ENCODE measurements around the gene PGRMC2. TPM values are rescaled to one million over a fixed set of nuclear protein-coding genes. Genes with fewer than 3 reads are reported as not detected.
"Not testable (repeated sequence)": the region's sequence is repeated elsewhere in the genome, so short reads cannot be mapped to it uniquely, and the experiment has no call there.

The PGRMC2 gene
- total RNA-seq, 1 experiment from 2014 or later, result 9.7 TPM

- no peak for DNase-seq
- peaks cover 5% of the 10 kb centered on the region for H3K36me3 ChIP-seq (replicated peaks; ENCODE audit: control insufficient read depth, insufficient read depth, low read length)
- no peaks in the 10 kb centered on the region for H3K27me3 ChIP-seq (ENCODE audit: control insufficient read depth, insufficient read depth, low read length)
- H3K4me3 ChIP-seq (ENCODE audit: insufficient read depth, low read depth, low read length), result no peak overlapping the region
Measured at GRCh38 chr4:128267745-128268144, 19.9 kb downstream of the PGRMC2 start.

- not testable (repeated sequence) for DNase-seq; H3K4me3 ChIP-seq (ENCODE audit: insufficient read depth, low read depth, low read length); H3K36me3 ChIP-seq (replicated peaks; ENCODE audit: control insufficient read depth, insufficient read depth, low read length); H3K27me3 ChIP-seq (ENCODE audit: control insufficient read depth, insufficient read depth, low read length)
Measured at GRCh38 chr4:128267171-128267570, 20.4 kb downstream of the PGRMC2 start.

GRCh38 chr4:128265550-128265949 is 22.1 kb downstream of the PGRMC2 start:
- H3K27me3 ChIP-seq (ENCODE audit: control insufficient read depth, insufficient read depth, low read length); H3K36me3 ChIP-seq (replicated peaks; ENCODE audit: control insufficient read depth, insufficient read depth, low read length); DNase-seq; H3K4me3 ChIP-seq (ENCODE audit: insufficient read depth, low read depth, low read length): not testable (repeated sequence)

- not testable (repeated sequence) for H3K4me3 ChIP-seq (ENCODE audit: insufficient read depth, low read depth, low read length); H3K36me3 ChIP-seq (replicated peaks; ENCODE audit: control insufficient read depth, insufficient read depth, low read length); H3K27me3 ChIP-seq (ENCODE audit: control insufficient read depth, insufficient read depth, low read length); DNase-seq
Measured at GRCh38 chr4:128259889-128260288, 27.7 kb downstream of the PGRMC2 start.

GRCh38 chr4:128258166-128258565 is 29.4 kb downstream of the PGRMC2 start:
- H3K36me3 ChIP-seq (replicated peaks; ENCODE audit: control insufficient read depth, insufficient read depth, low read length); DNase-seq; H3K27me3 ChIP-seq (ENCODE audit: control insufficient read depth, insufficient read depth, low read length); H3K4me3 ChIP-seq (ENCODE audit: insufficient read depth, low read depth, low read length): not testable (repeated sequence)

GRCh38 chr4:128256539-128256938 is 31.1 kb downstream of the PGRMC2 start:
- Histone ChIP-seq H3K36me3 (replicated peaks; ENCODE audit: control insufficient read depth, insufficient read depth, low read length) (no peaks in the 10 kb centered on the region), H3K4me3 (ENCODE audit: insufficient read depth, low read depth, low read length) (no peak overlapping the region), H3K27me3 (ENCODE audit: control insufficient read depth, insufficient read depth, low read length) (no peaks in the 10 kb centered on the region)
- no peak for DNase-seq

GRCh38 chr4:128255906-128256305 is 31.7 kb downstream of the PGRMC2 start:
- Histone ChIP-seq H3K36me3 (replicated peaks; ENCODE audit: control insufficient read depth, insufficient read depth, low read length) (no peaks in the 10 kb centered on the region), H3K4me3 (ENCODE audit: insufficient read depth, low read depth, low read length) (no peak overlapping the region), H3K27me3 (ENCODE audit: control insufficient read depth, insufficient read depth, low read length) (no peaks in the 10 kb centered on the region)
- no peak for DNase-seq

- DNase-seq, result no peak
- H3K27me3 ChIP-seq (ENCODE audit: control insufficient read depth, insufficient read depth, low read length), result no peaks in the 10 kb centered on the region
- H3K4me3 ChIP-seq (ENCODE audit: insufficient read depth, low read depth, low read length), result no peak overlapping the region
- H3K36me3 ChIP-seq (replicated peaks; ENCODE audit: control insufficient read depth, insufficient read depth, low read length), result no peaks in the 10 kb centered on the region
Measured at GRCh38 chr4:128249787-128250668, 37.6 kb downstream of the PGRMC2 start.

GRCh38 chr4:128247906-128248305 is 39.7 kb downstream of the PGRMC2 start:
- no peaks in the 10 kb centered on the region for H3K27me3 ChIP-seq (ENCODE audit: control insufficient read depth, insufficient read depth, low read length)
- DNase-seq, result no peak
- H3K4me3 ChIP-seq (ENCODE audit: insufficient read depth, low read depth, low read length), result no peak overlapping the region

GRCh38 chr4:128245391-128245790 is 42.2 kb downstream of the PGRMC2 start:
- H3K27me3 ChIP-seq (ENCODE audit: control insufficient read depth, insufficient read depth, low read length); DNase-seq: not testable (repeated sequence)

More at GRCh38 chr4:128247906-128248305, 39.7 kb downstream of the PGRMC2 start:
- no peaks in the 10 kb centered on the region for H3K36me3 ChIP-seq (replicated peaks; ENCODE audit: control insufficient read depth, insufficient read depth, low read length)

GRCh38 chr4:128244379-128244778 is 43.2 kb downstream of the PGRMC2 start:
- Histone ChIP-seq H3K27me3 (ENCODE audit: control insufficient read depth, insufficient read depth, low read length) (no peaks in the 10 kb centered on the region), H3K4me3 (ENCODE audit: insufficient read depth, low read depth, low read length) (no peak overlapping the region), H3K36me3 (replicated peaks; ENCODE audit: control insufficient read depth, insufficient read depth, low read length) (no peaks in the 10 kb centered on the region)
- DNase-seq, result no peak

More at GRCh38 chr4:128245391-128245790, 42.2 kb downstream of the PGRMC2 start:
- H3K4me3 ChIP-seq (ENCODE audit: insufficient read depth, low read depth, low read length); H3K36me3 ChIP-seq (replicated peaks; ENCODE audit: control insufficient read depth, insufficient read depth, low read length): not testable (repeated sequence)

- H3K36me3 ChIP-seq (replicated peaks; ENCODE audit: control insufficient read depth, insufficient read depth, low read length), result no peaks in the 10 kb centered on the region
Measured at GRCh38 chr4:128242601-128243000, 45.0 kb downstream of the PGRMC2 start.

GRCh38 chr4:128241981-128242380 is 45.6 kb downstream of the PGRMC2 start:
- DNase-seq, result no peak
- Histone ChIP-seq H3K4me3 (ENCODE audit: insufficient read depth, low read depth, low read length) (no peak overlapping the region), H3K27me3 (ENCODE audit: control insufficient read depth, insufficient read depth, low read length) (no peaks in the 10 kb centered on the region), H3K36me3 (replicated peaks; ENCODE audit: control insufficient read depth, insufficient read depth, low read length) (no peaks in the 10 kb centered on the region)

More at GRCh38 chr4:128242601-128243000, 45.0 kb downstream of the PGRMC2 start:
- DNase-seq, result no peak
- no peaks in the 10 kb centered on the region for H3K27me3 ChIP-seq (ENCODE audit: control insufficient read depth, insufficient read depth, low read length)
- no peak overlapping the region for H3K4me3 ChIP-seq (ENCODE audit: insufficient read depth, low read depth, low read length)

- Histone ChIP-seq H3K36me3 (replicated peaks; ENCODE audit: control insufficient read depth, insufficient read depth, low read length) (no peaks in the 10 kb centered on the region), H3K27me3 (ENCODE audit: control insufficient read depth, insufficient read depth, low read length) (no peaks in the 10 kb centered on the region), H3K4me3 (ENCODE audit: insufficient read depth, low read depth, low read length) (no peak overlapping the region)
- DNase-seq, result no peak
Measured at GRCh38 chr4:128241425-128241913, 46.1 kb downstream of the PGRMC2 start.

- DNase-seq, result no peak
- H3K4me3 ChIP-seq (ENCODE audit: insufficient read depth, low read depth, low read length), result no peak overlapping the region
- H3K36me3 ChIP-seq (replicated peaks; ENCODE audit: control insufficient read depth, insufficient read depth, low read length), result no peaks in the 10 kb centered on the region
- H3K27me3 ChIP-seq (ENCODE audit: control insufficient read depth, insufficient read depth, low read length), result no peaks in the 10 kb centered on the region
Measured at GRCh38 chr4:128241019-128241418, 46.6 kb downstream of the PGRMC2 start.

All from H7 (cell line).